K562 (cell line): ENCODE data around the gene TARS3. TPM values are rescaled to one million over a fixed set of nuclear protein-coding genes. Genes with fewer than 3 reads are reported as not detected.

Experiments used
- DEAF1 ChIP-seq: fragments of 450-650 bp; formaldehyde crosslinking; IDR thresholded peaks from 2 replicates; pipeline ENCODE4 v1.4.0; 2020; ENCODE audit warnings: mild to moderate bottlenecking, moderate library complexity
- ELF2 ChIP-seq: fragments of 250-450 bp; sonication (Bioruptor Pico); IDR thresholded peaks from 2 replicates; pipeline ENCODE4 v1.5.0; 2021; ENCODE audit warnings: mild to moderate bottlenecking
- EP300 ChIP-seq: IDR thresholded peaks from 2 replicates; pipeline ENCODE4 v1.6.1; 2012; ENCODE audit warnings: low read length, improper control_type of control experiment
- FOXA3 ChIP-seq, 2 experiments: fragments of 450-650 bp in 1 of 2; sonication (generic) in 1 of 2; formaldehyde crosslinking; IDR thresholded peaks in 1 of 2; conservative IDR thresholded peaks in 1 of 2; 2 replicates each; pipeline versions ENCODE4 v1.4.0 to v1.8.0; 2020 to 2022; ENCODE audit warnings: mild to moderate bottlenecking in 2 of 2, missing genetic modification reagents in 1 of 2
- HDAC1 ChIP-seq, 2 experiments: fragments of 450-650 bp; IDR thresholded peaks; 2 replicates each; pipeline ENCODE4 v1.6.1; 2016 to 2017; ENCODE audit warnings: inconsistent platforms in 1 of 2, mild to moderate bottlenecking in 1 of 2, moderate library complexity in 1 of 2
- NEUROD1 ChIP-seq: fragments of 150-350 bp; IDR thresholded peaks from 2 replicates; pipeline ENCODE4 v1.6.1; 2014; ENCODE audit warnings: borderline replicate concordance, low read length, low read depth; ENCODE audit not compliant: partially characterized antibody
- NKRF ChIP-seq: fragments of 450-650 bp; IDR thresholded peaks from 2 replicates; pipeline ENCODE4 v1.6.1; 2016; ENCODE audit warnings: borderline replicate concordance
- POLR2G ChIP-seq: fragments of 200-400 bp; formaldehyde crosslinking; IDR thresholded peaks from 2 replicates; pipeline ENCODE4 v1.6.1; 2017; ENCODE audit warnings: low read depth, mild to moderate bottlenecking, antibody characterized with exemption, low read length, moderate library complexity
- RB1 ChIP-seq: fragments of 450-650 bp; IDR thresholded peaks from 2 replicates; pipeline ENCODE4 v1.6.1; 2017; ENCODE audit warnings: low read depth, mild to moderate bottlenecking
- RBM22 ChIP-seq: fragments of 200-400 bp; formaldehyde crosslinking; IDR thresholded peaks from 2 replicates; pipeline ENCODE4 v1.6.1; 2018; ENCODE audit warnings: low read length, low read depth; ENCODE audit not compliant: poor library complexity, severe bottlenecking
- RBM39 ChIP-seq: fragments of 200-400 bp; formaldehyde crosslinking; optimal IDR thresholded peaks from 2 replicates; pipeline ENCODE3; 2018; ENCODE audit warnings: low read depth, low read length
- SAP30 ChIP-seq: fragments of 200-600 bp; sonication (generic); IDR thresholded peaks from 2 replicates; pipeline ENCODE4 v1.6.1; 2012; ENCODE audit warnings: borderline replicate concordance, low read depth, mild to moderate bottlenecking, moderate library complexity, low read length, control low read depth, inconsistent platforms; ENCODE audit not compliant: insufficient read depth, poor library complexity, severe bottlenecking
- SMARCA5 ChIP-seq: fragments of 450-650 bp; IDR thresholded peaks from 2 replicates; pipeline ENCODE4 v1.6.1; 2016
- SNIP1 ChIP-seq: fragments of 450-650 bp; IDR thresholded peaks from 2 replicates; pipeline ENCODE4 v1.7.1; 2017; ENCODE audit warnings: low read depth, mild to moderate bottlenecking
- SP1 ChIP-seq: sonication (generic); formaldehyde crosslinking; IDR thresholded peaks from 2 replicates; pipeline ENCODE4 v1.8.1; 2022; ENCODE audit warnings: mild to moderate bottlenecking, missing genetic modification reagents
- ZNF121 ChIP-seq: sonication (generic); formaldehyde crosslinking; conservative IDR thresholded peaks from 2 replicates; pipeline ENCODE4 v1.8.0; 2022; ENCODE audit warnings: missing genetic modification reagents
- polyA plus RNA-seq, 8 experiments: library from polyadenylated mRNA; depleted of rRNA in 4 of 8; stranded (reverse) in 5 of 8; unstranded in 3 of 8; fragments of >200 nt; fragmentation: Nextera tagmentation in 2 of 8; fragmentation: Illumina TruSeq in 1 of 8; extraction: Ambion mirVana in 2 of 8; extraction: Trizol in 1 of 8; gene quantifications; 2 replicates each; pipeline versions ENCODE4 v1.2.1 to v1.2.3, GENCODE V29; 2011 to 2014; ENCODE audit warnings: inconsistent platforms in 1 of 8, missing spikeins in 1 of 8
- total RNA-seq, 7 experiments: library from RNA; depleted of rRNA in 6 of 7; stranded (reverse); fragments of >200 nt in 6 of 7; fragmentation: Illumina TruSeq in 2 of 7; extraction: Trizol in 2 of 7; gene quantifications; 2 replicates each; pipeline versions ENCODE4 v1.2.1 to v1.2.3, GENCODE V29; 2011 to 2021; ENCODE audit warnings: low replicate concordance in 1 of 7
- TF ChIP-seq, protein P1 (sequence below): fragments of 450-650 bp; IDR thresholded peaks from 2 replicates; pipeline ENCODE4 v1.6.1; 2018; ENCODE audit not compliant: partially characterized antibody
- TF ChIP-seq, protein P2 (sequence below), 2 experiments: fragments of 450-650 bp in 1 of 2; sonication (generic) in 1 of 2; formaldehyde crosslinking in 1 of 2; IDR thresholded peaks in 1 of 2; conservative IDR thresholded peaks in 1 of 2; 2 replicates each; pipeline versions ENCODE4 v1.6.1 to v1.8.1; 2016 to 2023; ENCODE audit warnings: mild to moderate bottlenecking in 2 of 2, moderate library complexity in 2 of 2, inconsistent platforms in 1 of 2, missing genetic modification reagents in 1 of 2

The TARS3 gene
- total and polyA plus RNA-seq, 9 of the 15 experiments (the other 6 are each of a cell fraction or from before 2014, with no cell fraction given): 2.1 to 14.7 (median 9.8) TPM

- TF ChIP-seq ZNF121 (CRISPR knock-in tag) (no peak), SAP30 (peak; percentile 78), POLR2G (no peak), DEAF1 (no peak), EP300 (no peak), RBM22 (no peak), ELF2 (no peak), NEUROD1 (no peak), NKRF (peak; percentile 50; the same call in 1 of the 2 replicates), SP1 (CRISPR knock-in tag) (peak; percentile 67), FOXA3 (CRISPR knock-in tag; conservative IDR thresholded peaks at IDR 0.05 in 1 of 2, IDR thresholded peaks at IDR 0.05 in 1 of 2) (no peak), SNIP1 (no peak), SMARCA5 (no peak), RB1 (peak; percentile 45; the same call in 1 of the 2 replicates), HDAC1 (IDR thresholded peaks at IDR 0.05) (peak in 1 of 2 experiments; percentile 76; a peak in 1 of 4 replicates), RBM39 (no peak)
- TF ChIP-seq, protein P1, sequence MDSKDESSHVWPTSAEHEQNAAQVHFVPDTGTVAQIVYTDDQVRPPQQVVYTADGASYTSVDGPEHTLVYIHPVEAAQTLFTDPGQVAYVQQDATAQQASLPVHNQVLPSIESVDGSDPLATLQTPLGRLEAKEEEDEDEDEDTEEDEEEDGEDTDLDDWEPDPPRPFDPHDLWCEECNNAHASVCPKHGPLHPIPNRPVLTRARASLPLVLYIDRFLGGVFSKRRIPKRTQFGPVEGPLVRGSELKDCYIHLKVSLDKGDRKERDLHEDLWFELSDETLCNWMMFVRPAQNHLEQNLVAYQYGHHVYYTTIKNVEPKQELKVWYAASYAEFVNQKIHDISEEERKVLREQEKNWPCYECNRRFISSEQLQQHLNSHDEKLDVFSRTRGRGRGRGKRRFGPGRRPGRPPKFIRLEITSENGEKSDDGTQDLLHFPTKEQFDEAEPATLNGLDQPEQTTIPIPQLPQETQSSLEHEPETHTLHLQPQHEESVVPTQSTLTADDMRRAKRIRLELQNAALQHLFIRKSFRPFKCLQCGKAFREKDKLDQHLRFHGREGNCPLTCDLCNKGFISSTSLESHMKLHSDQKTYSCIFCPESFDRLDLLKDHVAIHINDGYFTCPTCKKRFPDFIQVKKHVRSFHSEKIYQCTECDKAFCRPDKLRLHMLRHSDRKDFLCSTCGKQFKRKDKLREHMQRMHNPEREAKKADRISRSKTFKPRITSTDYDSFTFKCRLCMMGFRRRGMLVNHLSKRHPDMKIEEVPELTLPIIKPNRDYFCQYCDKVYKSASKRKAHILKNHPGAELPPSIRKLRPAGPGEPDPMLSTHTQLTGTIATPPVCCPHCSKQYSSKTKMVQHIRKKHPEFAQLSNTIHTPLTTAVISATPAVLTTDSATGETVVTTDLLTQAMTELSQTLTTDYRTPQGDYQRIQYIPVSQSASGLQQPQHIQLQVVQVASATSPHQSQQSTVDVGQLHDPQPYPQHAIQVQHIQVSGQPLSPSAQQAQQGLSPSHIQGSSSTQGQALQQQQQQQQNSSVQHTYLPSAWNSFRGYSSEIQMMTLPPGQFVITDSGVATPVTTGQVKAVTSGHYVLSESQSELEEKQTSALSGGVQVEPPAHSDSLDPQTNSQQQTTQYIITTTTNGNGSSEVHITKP: peak; percentile 54
- TF ChIP-seq, protein P2, sequence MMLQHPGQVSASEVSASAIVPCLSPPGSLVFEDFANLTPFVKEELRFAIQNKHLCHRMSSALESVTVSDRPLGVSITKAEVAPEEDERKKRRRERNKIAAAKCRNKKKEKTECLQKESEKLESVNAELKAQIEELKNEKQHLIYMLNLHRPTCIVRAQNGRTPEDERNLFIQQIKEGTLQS (IDR thresholded peaks at IDR 0.05): peak; percentile 23; the same call in 1 of the 2 replicates
- TF ChIP-seq, protein P2 (CRISPR knock-in tag; conservative IDR thresholded peaks at IDR 0.05): no peak
Observed at GRCh38 chr15:101615986-101616848, 108.1 kb downstream of the TARS3 start (continued).
